H7 (cell line): ENCODE results near the gene AOPEP. TPM values are rescaled to one million over a fixed set of nuclear protein-coding genes. Genes with fewer than 3 reads are reported as not detected.

Source experiments
- DNase-seq: peaks from one replicate; pipeline ENCODE4 v3.0.0; 2012
- H3K27me3 ChIP-seq: 2 replicates; pipeline ENCODE4 v1.6.0; 2011; ENCODE audit warnings: mild to moderate bottlenecking, low read length; ENCODE audit not compliant: control insufficient read depth, insufficient read depth
- H3K36me3 ChIP-seq: replicated peaks from 2 replicates; pipeline ENCODE4 v1.5.1; 2011; ENCODE audit warnings: low read length; ENCODE audit not compliant: control insufficient read depth, insufficient read depth
- H3K4me3 ChIP-seq: 2 replicates; pipeline ENCODE4 v1.5.1; 2011; ENCODE audit warnings: low read depth, mild to moderate bottlenecking, control low read depth, low read length, moderate library complexity; ENCODE audit not compliant: insufficient read depth
- total RNA-seq: library from RNA; depleted of rRNA; stranded (reverse); fragments of >200 nt; shearing (Covaris generic); gene quantifications from 2 replicates; pipeline ENCODE4 v1.2.3, GENCODE V29; 2014

AOPEP gene
- total RNA-seq, 1 experiment from 2014 or later = 12.1 TPM

DNA sequence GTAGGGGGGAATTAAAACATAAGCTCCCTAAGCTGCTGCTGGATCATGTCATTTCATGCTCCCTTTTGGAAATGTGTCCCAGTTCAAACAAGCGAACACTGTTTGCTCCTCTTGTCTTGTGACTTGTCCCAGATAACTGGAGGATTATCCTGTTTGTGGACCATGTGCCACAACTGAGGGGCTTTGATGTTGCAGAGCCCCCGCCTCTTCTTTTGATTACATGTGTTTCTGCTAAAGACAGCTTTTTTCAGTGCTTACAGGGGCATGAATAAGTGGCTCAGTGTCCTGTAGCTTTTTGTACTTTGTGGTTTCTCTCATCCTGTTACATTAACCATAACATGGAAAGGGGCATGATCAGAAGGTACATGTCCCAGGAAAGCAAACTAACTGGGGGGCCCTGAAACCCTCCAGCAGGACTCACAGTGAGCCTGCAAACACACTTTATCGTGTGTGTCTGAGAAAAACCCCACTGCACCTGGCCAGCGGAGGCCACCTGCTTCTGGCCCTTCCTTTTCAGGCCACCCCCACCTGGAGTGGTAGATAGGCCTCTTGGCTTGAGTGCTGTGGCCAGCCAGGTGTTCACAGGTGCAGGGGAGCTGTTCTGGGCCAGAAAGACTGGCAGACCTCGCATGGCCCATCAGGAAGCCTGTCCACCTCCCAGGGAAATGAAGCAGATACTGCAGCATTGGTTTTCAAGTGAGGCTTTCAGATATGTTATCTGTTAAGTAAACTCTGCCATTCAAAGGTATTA, 305.4 kb downstream of the AOPEP start:
- DNase-seq = no peak
- no peaks in the 10 kb centered on the region for H3K27me3 ChIP-seq

GRCh38 chr9:95032580-95033341, 306.3 kb downstream of the AOPEP start:
- Histone ChIP-seq H3K4me3 (no peak overlapping the region), H3K36me3 (no peaks in the 10 kb centered on the region), H3K27me3 (no peaks in the 10 kb centered on the region)
- no peak for DNase-seq

More for the DNA sequence above, 305.4 kb downstream of the AOPEP start:
- Histone ChIP-seq H3K36me3 (no peaks in the 10 kb centered on the region), H3K4me3 (no peak overlapping the region)

GRCh38 chr9:95035846-95036245, 309.3 kb downstream of the AOPEP start:
- DNase-seq = no peak
- H3K27me3 ChIP-seq = no peaks in the 10 kb centered on the region
- H3K36me3 ChIP-seq = no peaks in the 10 kb centered on the region
- no peak overlapping the region for H3K4me3 ChIP-seq

- no peak for DNase-seq
- Histone ChIP-seq H3K36me3 (no peaks in the 10 kb centered on the region), H3K27me3 (no peaks in the 10 kb centered on the region), H3K4me3 (no peak overlapping the region)
Measured at GRCh38 chr9:95036676-95037075, 310.2 kb downstream of the AOPEP start.

- no peak overlapping the region for H3K4me3 ChIP-seq
- no peaks in the 10 kb centered on the region for H3K36me3 ChIP-seq
- DNase-seq = no peak
- no peaks in the 10 kb centered on the region for H3K27me3 ChIP-seq
Measured at GRCh38 chr9:95037789-95038521, 311.5 kb downstream of the AOPEP start.

- H3K4me3 ChIP-seq = no peak overlapping the region
- DNase-seq = no peak
Measured at GRCh38 chr9:95038666-95039065, 312.2 kb downstream of the AOPEP start.

DNA sequence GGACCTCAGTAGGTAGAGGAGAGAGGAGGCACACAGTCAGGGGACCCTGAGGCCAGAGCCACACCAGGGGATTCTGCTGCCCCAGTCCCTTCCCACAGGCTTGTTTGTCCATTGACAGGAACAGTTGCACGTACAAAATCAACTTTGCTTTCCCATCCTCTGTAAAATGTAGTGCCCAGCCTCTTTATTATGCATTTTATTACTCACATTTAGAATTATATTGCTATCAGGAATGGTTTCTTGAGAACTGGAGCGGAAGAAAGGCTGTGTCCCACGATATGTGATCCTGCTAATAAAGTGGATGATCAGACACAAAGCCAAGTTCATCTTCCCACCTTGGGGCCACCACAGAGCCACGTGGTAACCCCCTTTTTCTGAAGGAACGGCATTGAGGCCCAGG, 313.6 kb downstream of the AOPEP start:
- DNase-seq = no peak
- no peaks in the 10 kb centered on the region for H3K36me3 ChIP-seq
- no peaks in the 10 kb centered on the region for H3K27me3 ChIP-seq
- H3K4me3 ChIP-seq = no peak overlapping the region

More at GRCh38 chr9:95038666-95039065, 312.2 kb downstream of the AOPEP start:
- no peaks in the 10 kb centered on the region for H3K27me3 ChIP-seq
- no peaks in the 10 kb centered on the region for H3K36me3 ChIP-seq

- Histone ChIP-seq H3K27me3 (peaks cover 13% of the 10 kb centered on the region), H3K36me3 (no peaks in the 10 kb centered on the region), H3K4me3 (no peak overlapping the region)
- DNase-seq = no peak
Measured at GRCh38 chr9:95043826-95044225, 317.3 kb downstream of the AOPEP start.

DNA sequence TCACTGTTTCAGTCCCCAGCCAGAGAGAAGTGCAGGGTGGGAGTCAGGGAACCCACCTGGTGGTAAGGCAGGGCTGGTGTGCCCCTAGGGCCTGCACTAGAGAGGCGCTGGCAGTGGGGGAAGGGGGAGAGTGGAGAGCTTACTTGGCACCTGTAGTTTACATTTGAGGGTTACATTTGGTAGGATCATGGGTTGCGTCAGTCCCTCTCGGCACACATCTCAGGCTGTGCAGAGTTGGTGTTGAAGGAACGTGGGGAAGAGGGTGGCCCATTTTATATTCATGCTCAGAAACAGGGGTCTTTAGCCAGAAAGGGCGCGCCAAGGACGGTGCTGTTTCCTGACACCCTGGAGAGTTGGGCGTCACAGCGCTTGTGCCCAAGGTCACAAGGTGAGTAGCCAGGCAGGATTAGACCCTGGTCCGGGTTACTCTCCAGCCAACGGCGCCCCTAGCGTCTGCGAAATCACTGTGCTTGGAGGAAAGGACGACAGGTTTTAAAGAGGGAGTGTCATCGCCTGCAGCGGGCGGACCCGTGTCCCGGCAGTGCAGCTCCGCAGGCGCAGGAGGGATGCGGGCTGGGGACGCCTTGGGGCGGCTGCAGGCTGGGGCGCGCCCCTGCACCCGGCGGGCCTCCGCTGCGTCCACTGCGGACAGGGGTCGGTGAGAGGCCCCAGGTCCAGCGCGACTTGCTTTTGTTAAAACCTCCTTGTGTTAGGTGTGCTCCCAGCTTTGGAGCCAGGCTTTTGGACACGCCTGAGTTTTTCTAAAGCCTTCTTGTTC, 318.4 kb downstream of the AOPEP start:
- Histone ChIP-seq H3K4me3 (peak overlapping the region; percentile 28), H3K36me3 (no peaks in the 10 kb centered on the region), H3K27me3 (peaks cover 19% of the 10 kb centered on the region)
- peak; percentile 90 for DNase-seq

GRCh38 chr9:95045751-95046150, 319.3 kb downstream of the AOPEP start:
- H3K4me3 ChIP-seq = no peak overlapping the region; the same call in 1 of the 2 replicates
- peaks cover 20% of the 10 kb centered on the region for H3K27me3 ChIP-seq
- no peaks in the 10 kb centered on the region for H3K36me3 ChIP-seq
- peak; percentile 62 for DNase-seq

DNA sequence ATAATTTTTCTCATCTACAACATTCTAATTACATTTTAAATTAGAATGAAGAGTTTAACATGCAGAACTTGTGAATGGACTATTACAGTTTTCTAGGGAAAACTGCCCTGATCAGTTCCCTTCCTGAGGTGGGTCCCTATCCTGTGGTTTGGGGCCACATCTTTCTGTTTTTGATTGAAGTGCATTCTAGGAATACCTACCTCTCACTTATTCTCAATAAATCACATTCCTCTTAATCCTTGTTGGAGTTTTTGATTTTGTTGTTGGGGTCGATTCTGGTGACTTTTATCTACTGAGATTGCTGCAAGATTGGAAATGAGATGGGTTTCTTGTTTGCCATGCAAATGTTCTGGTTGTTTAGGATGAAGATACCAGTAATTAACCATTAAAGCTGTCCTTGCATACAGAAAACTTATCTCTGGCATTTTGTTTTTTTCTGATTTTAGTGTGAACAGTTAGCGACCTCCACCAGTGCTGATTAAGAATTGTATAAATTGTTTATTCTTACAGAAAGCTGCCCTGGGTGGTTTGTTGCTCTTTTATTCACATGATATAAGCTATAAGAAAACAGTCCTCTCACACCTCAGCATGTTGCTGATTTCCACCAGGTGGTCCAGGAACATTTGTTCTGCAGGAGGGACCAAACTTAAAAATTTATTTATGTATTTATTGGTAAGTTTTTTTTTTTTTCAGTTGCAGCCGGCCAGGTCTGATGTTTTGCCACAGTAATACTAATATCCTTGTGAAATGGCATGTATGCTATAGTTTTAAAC, 321.1 kb downstream of the AOPEP start:
- no peak for DNase-seq
- peaks cover 20% of the 10 kb centered on the region for H3K27me3 ChIP-seq
- H3K36me3 ChIP-seq = no peaks in the 10 kb centered on the region
- H3K4me3 ChIP-seq = no peak overlapping the region

DNA sequence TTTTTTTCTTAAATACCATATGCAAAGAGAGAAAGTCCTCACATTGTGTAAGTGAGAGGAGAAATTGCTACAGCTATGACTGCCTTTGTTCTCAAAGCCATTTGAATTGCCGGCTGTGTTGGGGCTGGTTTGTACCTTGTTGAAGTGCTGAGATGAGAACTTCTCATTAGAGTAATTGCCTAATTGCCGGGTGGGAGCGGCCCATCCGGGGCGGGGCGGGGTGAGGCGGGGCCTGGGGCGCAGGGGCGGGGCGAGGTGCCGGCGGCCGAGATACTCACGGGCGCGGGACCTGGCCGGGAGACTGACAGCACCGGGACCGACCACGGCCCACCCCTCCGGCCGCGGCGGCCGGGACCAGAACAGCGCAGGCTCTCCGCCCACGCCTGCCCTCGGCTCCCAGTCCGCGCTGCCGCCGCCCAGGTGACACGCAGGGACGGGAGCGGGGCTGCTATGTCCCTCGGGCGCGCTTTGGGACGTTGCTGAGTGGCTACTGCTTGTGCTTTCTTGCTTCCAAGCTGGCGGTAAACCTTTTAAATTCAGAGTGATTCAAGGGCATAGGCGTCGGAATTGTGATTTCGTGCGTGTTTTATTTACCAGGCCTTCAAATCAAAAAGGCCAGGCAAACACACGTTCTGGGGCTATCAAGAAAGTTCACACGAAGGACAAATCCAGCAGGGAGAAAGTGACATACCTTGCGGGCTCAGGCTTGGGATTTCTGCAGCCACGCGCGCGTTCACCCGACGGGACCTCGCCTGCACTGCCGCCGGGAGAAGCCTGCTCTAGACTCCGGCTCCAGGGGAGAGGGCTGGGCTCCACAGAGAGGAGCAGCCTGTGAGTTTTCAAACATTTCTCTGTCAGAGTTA, 322.0 kb downstream of the AOPEP start:
- Histone ChIP-seq H3K36me3 (no peaks in the 10 kb centered on the region), H3K4me3 (peak overlapping the region; percentile 66), H3K27me3 (peaks cover 20% of the 10 kb centered on the region)
- peak; percentile 97 for DNase-seq

- Histone ChIP-seq H3K36me3 (no peaks in the 10 kb centered on the region), H3K4me3 (no peak overlapping the region), H3K27me3 (peaks cover 20% of the 10 kb centered on the region)
- no peak for DNase-seq
Measured at GRCh38 chr9:95049761-95050160, 323.3 kb downstream of the AOPEP start.
